Measurements from ENCODE around the gene LDHD.

- no peak for TF ChIP-seq FOSL1 (IDR thresholded peaks at IDR 0.05; ENCODE audit: insufficient read depth, low read depth, low read length)
- TF ChIP-seq CEBPB (IDR thresholded peaks at IDR 0.05; ENCODE audit: low read depth, low read length), result no peak
- no peak for TF ChIP-seq MAX (IDR thresholded peaks at IDR 0.05)
- no peak for TF ChIP-seq SIN3A (conservative IDR thresholded peaks at IDR 0.05 in 1 of 2, IDR thresholded peaks at IDR 0.05 in 1 of 2; ENCODE audit: low read depth in 1 of 2, low read length in 2 of 2)
- TF ChIP-seq CTCF (IDR thresholded peaks at IDR 0.05; ENCODE audit: control extremely low read depth in 1 of 3, insufficient read depth in 1 of 3, low read depth in 1 of 3, low read length in 3 of 3), result no peak
Observed at GRCh38 chr16:75068085-75069031, 48.2 kb downstream of the LDHD start.

All from H1 (cell line).